SK-N-SH (cell line): ENCODE data around the gene WWC2.

ENCODE experiments used
- EZH2phosphoT487 ChIP-seq: fragments of 200-600 bp; sonication (generic); IDR thresholded peaks from 2 replicates; pipeline ENCODE4 v1.6.1; 2017; ENCODE audit warnings: low read depth, mixed run types, mild to moderate bottlenecking, antibody characterized with exemption, moderate library complexity, borderline replicate concordance
- GABPA ChIP-seq: IDR thresholded peaks from 2 replicates; pipeline ENCODE4 v1.4.0; 2012; ENCODE audit warnings: low read depth, mild to moderate bottlenecking
- NFIC ChIP-seq: IDR thresholded peaks from 2 replicates; pipeline ENCODE4 v1.4.0; 2012; ENCODE audit warnings: borderline replicate concordance
- POLR2AphosphoS5 ChIP-seq: IDR thresholded peaks from 2 replicates; pipeline ENCODE4 v1.6.1; 2012; ENCODE audit warnings: low read depth, low read length
- RAD21 ChIP-seq: IDR thresholded peaks from 2 replicates; pipeline ENCODE4 v1.6.1; 2012; ENCODE audit warnings: mild to moderate bottlenecking, low read length
- RCOR1 ChIP-seq: fragments of 150-350 bp; IDR thresholded peaks from 2 replicates; pipeline ENCODE4 v1.6.1; 2017; ENCODE audit warnings: antibody characterized with exemption, low read length
- REST ChIP-seq: IDR thresholded peaks from 2 replicates; pipeline ENCODE4 v1.6.1; 2012; ENCODE audit warnings: mild to moderate bottlenecking, low read depth, low read length, moderate library complexity
- SIN3A ChIP-seq: IDR thresholded peaks from 2 replicates; pipeline ENCODE4 v1.6.1; 2012; ENCODE audit warnings: low read depth, mild to moderate bottlenecking, low read length, moderate library complexity, borderline replicate concordance
- SMC3 ChIP-seq: IDR thresholded peaks from 2 replicates; pipeline ENCODE4 v1.6.1; 2012; ENCODE audit warnings: low read depth, low read length, improper control_type of control experiment
- USF2 ChIP-seq: fragments of 150-350 bp; IDR thresholded peaks from 2 replicates; pipeline ENCODE4 v1.6.1; 2017; ENCODE audit warnings: antibody characterized with exemption, low read length, low read depth, borderline replicate concordance
- TF ChIP-seq, protein P1 (sequence below): IDR thresholded peaks from 2 replicates; pipeline ENCODE4 v1.4.0; 2012; ENCODE audit warnings: low read depth
- TF ChIP-seq, protein P2 (sequence below): fragments of 200-600 bp; sonication (generic); IDR thresholded peaks from 2 replicates; pipeline ENCODE4 v1.6.1; 2017; ENCODE audit warnings: antibody characterized with exemption, mild to moderate bottlenecking, moderate library complexity

GRCh38 chr4:183124865-183125264, 25.8 kb downstream of the WWC2 start:
- TF ChIP-seq RCOR1 (no peak), POLR2AphosphoS5 (no peak), RAD21 (no peak), GABPA (no peak), SMC3 (no peak), USF2 (no peak), EZH2phosphoT487 (no peak), NFIC (no peak), REST (no peak), SIN3A (no peak)
- TF ChIP-seq, protein P1, sequence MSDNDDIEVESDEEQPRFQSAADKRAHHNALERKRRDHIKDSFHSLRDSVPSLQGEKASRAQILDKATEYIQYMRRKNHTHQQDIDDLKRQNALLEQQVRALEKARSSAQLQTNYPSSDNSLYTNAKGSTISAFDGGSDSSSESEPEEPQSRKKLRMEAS = no peak
- TF ChIP-seq, protein P2, sequence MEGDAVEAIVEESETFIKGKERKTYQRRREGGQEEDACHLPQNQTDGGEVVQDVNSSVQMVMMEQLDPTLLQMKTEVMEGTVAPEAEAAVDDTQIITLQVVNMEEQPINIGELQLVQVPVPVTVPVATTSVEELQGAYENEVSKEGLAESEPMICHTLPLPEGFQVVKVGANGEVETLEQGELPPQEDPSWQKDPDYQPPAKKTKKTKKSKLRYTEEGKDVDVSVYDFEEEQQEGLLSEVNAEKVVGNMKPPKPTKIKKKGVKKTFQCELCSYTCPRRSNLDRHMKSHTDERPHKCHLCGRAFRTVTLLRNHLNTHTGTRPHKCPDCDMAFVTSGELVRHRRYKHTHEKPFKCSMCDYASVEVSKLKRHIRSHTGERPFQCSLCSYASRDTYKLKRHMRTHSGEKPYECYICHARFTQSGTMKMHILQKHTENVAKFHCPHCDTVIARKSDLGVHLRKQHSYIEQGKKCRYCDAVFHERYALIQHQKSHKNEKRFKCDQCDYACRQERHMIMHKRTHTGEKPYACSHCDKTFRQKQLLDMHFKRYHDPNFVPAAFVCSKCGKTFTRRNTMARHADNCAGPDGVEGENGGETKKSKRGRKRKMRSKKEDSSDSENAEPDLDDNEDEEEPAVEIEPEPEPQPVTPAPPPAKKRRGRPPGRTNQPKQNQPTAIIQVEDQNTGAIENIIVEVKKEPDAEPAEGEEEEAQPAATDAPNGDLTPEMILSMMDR = no peak
